SH-SY5Y (cell line): Measurements from ENCODE around the gene GALNT13.

ENCODE experiments used
- GATA2 ChIP-seq: IDR thresholded peaks from 2 replicates; pipeline ENCODE4 v1.6.1; 2011; ENCODE audit warnings: mild to moderate bottlenecking, low read depth, low read length
- GATA3 ChIP-seq: IDR thresholded peaks from 2 replicates; pipeline ENCODE4 v1.6.1; 2011; ENCODE audit warnings: low read depth, mild to moderate bottlenecking, low read length, moderate library complexity

The GALNT13 gene

DNA sequence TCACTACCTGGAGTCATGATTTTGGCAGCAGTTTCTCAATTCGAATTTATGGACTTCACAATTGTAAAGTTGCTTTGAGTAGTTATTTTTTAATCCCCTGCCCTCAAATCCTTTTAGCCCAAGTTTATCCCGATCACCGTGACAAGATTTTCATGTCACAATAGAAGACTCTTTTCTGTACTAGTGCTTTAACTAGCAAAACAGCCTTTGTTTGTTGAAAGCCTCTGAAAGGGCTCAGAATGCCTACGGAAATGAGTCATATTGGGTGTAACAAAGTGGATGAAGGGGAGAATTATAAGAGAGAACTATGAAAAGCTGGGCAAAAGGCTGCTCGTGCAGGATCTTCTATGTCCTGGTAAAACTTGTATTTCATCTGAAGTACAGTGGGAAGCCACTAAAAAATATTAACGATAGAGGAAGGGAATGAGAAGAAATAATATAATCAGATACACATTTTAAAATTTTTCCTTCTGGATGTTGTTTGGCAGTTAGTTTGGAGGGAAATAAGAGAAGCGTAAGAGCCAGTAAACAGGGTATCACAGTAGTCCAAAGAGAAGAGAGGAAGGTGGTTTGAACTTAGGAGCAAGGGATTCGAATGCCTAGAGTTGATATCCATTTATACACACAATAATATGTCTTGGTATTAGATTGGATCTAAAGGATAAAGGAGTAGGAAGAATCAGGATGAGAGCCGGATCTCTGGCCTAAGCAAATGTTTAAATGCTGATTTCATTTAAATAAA is 114.9 kb downstream of the GALNT13 start:
- no peak for TF ChIP-seq GATA3
- no peak for TF ChIP-seq GATA2

DNA sequence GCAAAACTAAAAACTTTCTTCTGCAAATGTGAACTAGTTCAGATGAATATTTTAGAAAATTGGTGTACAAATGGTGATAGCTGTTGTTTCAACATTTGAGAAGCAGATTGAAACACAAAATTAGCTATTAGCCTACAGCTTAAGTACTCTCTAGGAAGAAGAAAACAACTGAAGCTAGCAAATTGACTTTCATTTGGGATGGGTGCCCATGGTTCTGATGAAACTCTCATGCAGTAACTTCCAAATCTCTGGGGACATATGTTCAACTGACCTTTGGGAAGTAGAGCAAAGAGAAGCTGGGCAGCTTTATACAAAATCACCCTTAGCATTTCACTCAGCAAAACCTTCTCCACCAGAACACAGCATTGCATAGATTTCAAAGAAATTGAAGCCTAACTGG is 119.0 kb downstream of the GALNT13 start:
- TF ChIP-seq GATA3 (no peak), GATA2 (no peak)

- TF ChIP-seq GATA3 (no peak), GATA2 (no peak)
These were observed 141.8 kb downstream of the GALNT13 start for GRCh38 chr2:154013514-154013913.

- no peak for TF ChIP-seq GATA3
- no peak for TF ChIP-seq GATA2
These were observed 143.5 kb downstream of the GALNT13 start for GRCh38 chr2:154015233-154015632.

DNA sequence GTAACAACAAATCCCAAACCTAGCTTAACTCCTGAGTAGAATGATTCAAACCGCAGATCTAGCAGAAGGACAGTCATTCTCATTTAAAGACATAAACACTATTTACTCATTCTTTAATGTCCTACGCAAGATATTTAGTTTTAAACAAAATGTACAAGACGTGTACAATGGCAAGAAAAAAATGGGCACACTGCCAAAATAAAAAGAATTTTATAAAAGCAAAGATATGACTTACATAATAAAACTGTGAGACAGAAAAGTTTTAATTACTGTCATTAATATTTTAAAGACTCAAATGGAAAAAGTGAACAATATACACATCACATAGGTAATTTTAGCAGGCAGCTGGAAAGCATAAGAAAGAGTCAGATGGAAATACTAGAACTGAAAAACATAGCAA is 157.8 kb downstream of the GALNT13 start:
- TF ChIP-seq GATA3 (no peak), GATA2 (no peak)

DNA sequence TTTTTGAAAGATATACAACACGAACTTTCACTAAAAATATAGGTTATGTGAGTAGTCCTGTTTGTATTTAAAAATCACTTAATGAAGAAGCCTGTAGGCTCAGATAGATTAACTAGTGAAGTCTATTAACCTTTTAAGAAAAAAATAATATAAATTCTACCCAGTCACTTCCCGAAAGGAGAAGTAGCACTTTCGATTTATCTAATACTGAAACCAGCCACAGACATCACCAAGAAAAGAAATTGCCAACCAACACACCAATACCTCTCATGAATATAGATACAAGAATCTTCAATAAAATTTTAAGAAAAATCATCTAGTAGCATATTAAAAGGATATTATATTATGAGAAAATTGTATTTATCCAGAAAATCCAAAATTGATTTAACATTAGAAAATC is 160.5 kb downstream of the GALNT13 start:
- TF ChIP-seq GATA3 (no peak), GATA2 (no peak)

GRCh38 chr2:154046493-154046892 is 174.8 kb downstream of the GALNT13 start:
- TF ChIP-seq GATA3: no peak
- TF ChIP-seq GATA2: no peak

DNA sequence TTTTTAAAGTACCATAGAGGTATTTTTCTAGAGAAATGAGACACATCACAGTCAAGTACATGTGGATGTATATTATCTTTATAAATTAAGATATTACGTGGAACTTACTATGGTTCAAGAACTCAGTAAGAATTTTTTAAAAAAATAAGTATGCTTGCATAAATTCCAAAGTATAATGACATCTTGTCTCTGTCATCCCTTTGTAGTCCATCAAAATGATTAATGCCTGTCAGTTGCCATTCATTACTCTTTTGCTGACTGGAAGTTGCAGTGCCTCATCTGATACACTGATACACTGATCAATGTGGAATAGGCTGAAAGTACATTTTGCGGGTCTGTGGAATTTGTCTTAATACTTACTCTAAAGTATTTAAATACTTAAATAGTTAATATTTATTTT is 177.2 kb downstream of the GALNT13 start:
- TF ChIP-seq GATA2 (no peak), GATA3 (no peak)

DNA sequence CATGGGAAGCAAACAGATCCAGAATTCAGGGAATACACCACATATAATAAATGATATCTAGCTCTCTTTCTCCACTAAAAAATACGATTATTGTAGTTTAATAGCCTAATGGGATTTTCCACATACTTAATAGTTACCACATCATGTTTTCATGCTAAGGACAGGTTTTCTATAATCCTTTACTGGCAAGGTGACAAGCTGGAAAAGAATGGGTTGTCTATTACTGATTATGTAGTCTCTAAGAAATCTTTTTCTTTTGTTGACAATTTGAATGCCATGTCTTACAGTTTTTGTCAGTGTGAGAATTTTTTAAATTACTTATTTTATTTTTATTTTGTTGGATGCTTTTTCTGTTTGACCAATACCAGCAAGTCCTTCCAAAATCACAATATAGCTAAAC is 177.8 kb downstream of the GALNT13 start:
- TF ChIP-seq GATA2 (no peak), GATA3 (no peak)

GRCh38 chr2:154067124-154067523 is 195.4 kb downstream of the GALNT13 start:
- TF ChIP-seq GATA3 (no peak), GATA2 (no peak)

DNA sequence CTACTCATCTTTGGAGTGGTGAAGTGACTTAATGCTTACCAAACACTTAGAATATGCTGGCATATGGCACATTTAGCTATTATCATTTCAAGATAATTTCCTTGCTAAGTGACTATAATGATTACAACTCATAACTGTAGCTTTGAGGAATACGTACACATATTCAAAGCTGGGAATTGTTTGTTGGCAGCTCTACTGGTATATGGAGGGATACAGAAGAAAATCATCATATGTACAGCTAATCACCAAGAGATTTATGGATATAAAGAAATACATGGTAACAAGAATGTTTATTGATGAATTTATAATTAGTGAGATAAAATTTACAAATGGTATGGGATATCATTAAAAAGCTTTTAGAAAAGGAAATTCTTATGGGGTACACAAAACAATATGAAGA is 207.2 kb downstream of the GALNT13 start:
- TF ChIP-seq GATA2 (no peak), GATA3 (no peak)

DNA sequence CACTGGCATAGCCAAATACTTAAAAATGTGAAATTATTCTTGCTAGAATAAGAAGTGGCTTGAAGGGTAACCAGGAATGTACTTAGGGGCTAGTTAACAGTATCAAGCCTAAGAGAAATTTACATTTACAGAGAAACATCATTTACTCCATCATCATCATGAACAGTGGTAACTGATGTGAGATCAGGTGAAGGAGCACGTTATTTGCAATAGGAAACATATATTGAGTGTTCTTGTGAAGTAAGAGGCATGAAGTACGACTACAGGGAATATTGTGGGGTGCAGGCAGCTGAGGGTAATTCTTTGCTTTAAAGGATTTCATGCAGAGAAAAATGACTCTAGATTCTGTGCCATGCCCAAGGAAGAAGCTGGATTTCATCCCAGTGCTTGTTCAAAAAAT is 220.8 kb downstream of the GALNT13 start:
- TF ChIP-seq GATA2 (no peak), GATA3 (no peak)

- TF ChIP-seq GATA2 (no peak), GATA3 (no peak)
These were observed 222.1 kb downstream of the GALNT13 start for GRCh38 chr2:154093856-154094255.

DNA sequence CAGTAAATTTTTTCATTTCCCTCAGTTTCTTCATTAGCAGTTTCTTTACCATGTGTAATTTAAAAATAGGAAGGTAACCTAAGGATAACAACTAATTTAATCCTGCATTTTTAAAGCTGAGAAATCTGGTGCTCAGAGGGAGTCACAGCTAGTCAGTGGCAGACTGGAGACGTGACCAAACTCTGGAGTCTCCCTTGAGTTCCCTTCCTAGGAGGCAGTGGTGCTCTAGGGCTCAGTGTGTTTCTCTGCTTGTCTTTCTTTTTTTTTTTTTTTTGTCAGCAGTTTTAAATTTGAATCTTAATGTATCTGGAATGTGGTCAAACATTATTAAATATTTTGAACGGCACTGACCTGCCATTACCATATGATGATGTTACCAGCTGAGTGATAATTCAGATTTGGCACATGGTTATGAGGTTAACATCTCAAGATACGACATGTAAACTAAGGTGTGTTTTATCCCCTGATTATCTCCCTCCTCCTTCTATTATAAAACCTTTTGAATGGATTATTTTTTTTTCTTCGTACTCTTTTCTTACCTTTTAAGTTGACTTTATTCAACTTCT is 226.2 kb downstream of the GALNT13 start:
- TF ChIP-seq GATA3: no peak

GRCh38 chr2:154120706-154121105 is 249.0 kb downstream of the GALNT13 start:
- TF ChIP-seq GATA3: no peak

- no peak for TF ChIP-seq GATA2
- TF ChIP-seq GATA3: no peak
These were observed 254.2 kb downstream of the GALNT13 start for GRCh38 chr2:154125891-154126290.

GRCh38 chr2:154130821-154131220 is 259.1 kb downstream of the GALNT13 start:
- TF ChIP-seq GATA3: peak; percentile 71
- TF ChIP-seq GATA2: peak; percentile 52; the same call in 1 of the 2 replicates
